Parathyroid adenoma (tissue), 2 donors: Measurements from ENCODE around the gene IDUA.
"Not testable (repeated sequence)": the region's sequence is repeated elsewhere in the genome, so short reads cannot be mapped to it uniquely, and the experiment has no call there.

Experiments used
- H2AFZ ChIP-seq: fragments of 300-600 bp; sonication (generic); one replicate; pipeline ENCODE4 v1.7.0; 2017; ENCODE audit warnings: antibody characterized with exemption, mild to moderate bottlenecking
- H3K27ac ChIP-seq: fragments of 300-600 bp; sonication (generic); one replicate; pipeline ENCODE4 v1.7.0; 2017
- H3K27me3 ChIP-seq: fragments of 300-600 bp; sonication (generic); one replicate; pipeline ENCODE4 v1.7.0; 2017; ENCODE audit warnings: low read length; ENCODE audit not compliant: control insufficient read depth, insufficient read depth
- H3K36me3 ChIP-seq: fragments of 300-600 bp; sonication (generic); one replicate; pipeline ENCODE4 v1.7.0; 2017; ENCODE audit warnings: low read length; ENCODE audit not compliant: control insufficient read depth, insufficient read depth
- H3K4me1 ChIP-seq: fragments of 300-600 bp; sonication (generic); one replicate; pipeline ENCODE4 v1.7.0; 2017; ENCODE audit warnings: control low read depth
- H3K4me2 ChIP-seq: fragments of 300-600 bp; sonication (generic); one replicate; pipeline ENCODE4 v1.7.0; 2017; ENCODE audit warnings: low read length
- H3K4me3 ChIP-seq: fragments of 300-600 bp; sonication (generic); one replicate; pipeline ENCODE4 v1.7.0; 2017; ENCODE audit warnings: low read depth, low read length
- H3K79me2 ChIP-seq: fragments of 300-600 bp; sonication (generic); one replicate; pipeline ENCODE4 v1.7.0; 2017; ENCODE audit warnings: control low read depth
- H3K9ac ChIP-seq: fragments of 300-600 bp; sonication (generic); one replicate; pipeline ENCODE4 v1.7.0; 2017; ENCODE audit warnings: mild to moderate bottlenecking
- H3K9me3 ChIP-seq: fragments of 300-600 bp; sonication (generic); one replicate; pipeline ENCODE4 v1.7.0; 2017; ENCODE audit warnings: low read length; ENCODE audit not compliant: control insufficient read depth
- CTCF ChIP-seq: fragments of 300-600 bp; sonication (generic); IDR thresholded peaks from one replicate; pipeline ENCODE4 v1.7.0; 2017; ENCODE audit warnings: antibody characterized with exemption, mild to moderate bottlenecking
- donor health status: primary hyperparathyroidism.

The IDUA gene

GRCh38 chr4:1044469-1045192 is 57.8 kb downstream of the IDUA start:
- Histone ChIP-seq H3K27ac (no peak overlapping the region), H3K4me1 (no peaks in the 10 kb centered on the region), H3K4me3 (no peak overlapping the region), H2AFZ (no peak overlapping the region), H3K36me3 (no peaks in the 10 kb centered on the region), H3K4me2 (no peak overlapping the region), H3K9ac (no peak overlapping the region), H3K79me2 (no peaks in the 10 kb centered on the region), H3K9me3 (no peaks in the 10 kb centered on the region), H3K27me3 (peaks cover 4% of the 10 kb centered on the region)
- TF ChIP-seq CTCF = no peak

GRCh38 chr4:1045193-1045594 is 58.4 kb downstream of the IDUA start:
- Histone ChIP-seq H3K27me3 (peaks cover 4% of the 10 kb centered on the region), H2AFZ (no peak overlapping the region), H3K79me2 (no peaks in the 10 kb centered on the region), H3K9ac (no peak overlapping the region), H3K9me3 (no peaks in the 10 kb centered on the region), H3K4me2 (no peak overlapping the region), H3K36me3 (no peaks in the 10 kb centered on the region), H3K27ac (no peak overlapping the region), H3K4me1 (no peaks in the 10 kb centered on the region), H3K4me3 (no peak overlapping the region)
- no peak for TF ChIP-seq CTCF

GRCh38 chr4:1045595-1046201 is 58.9 kb downstream of the IDUA start:
- Histone ChIP-seq H3K36me3 (no peaks in the 10 kb centered on the region), H3K79me2 (no peaks in the 10 kb centered on the region), H3K9me3 (no peaks in the 10 kb centered on the region), H3K4me1 (no peaks in the 10 kb centered on the region), H3K27ac (no peak overlapping the region), H3K4me3 (no peak overlapping the region), H3K4me2 (no peak overlapping the region), H2AFZ (no peak overlapping the region), H3K9ac (no peak overlapping the region), H3K27me3 (peaks cover 4% of the 10 kb centered on the region)
- TF ChIP-seq CTCF = no peak

GRCh38 chr4:1046581-1047011 is 59.8 kb downstream of the IDUA start:
- H3K4me3 ChIP-seq, H3K27me3 ChIP-seq, H3K9ac ChIP-seq, H3K4me1 ChIP-seq, H3K9me3 ChIP-seq, H3K36me3 ChIP-seq, H2AFZ ChIP-seq, H3K79me2 ChIP-seq, H3K27ac ChIP-seq: not testable (repeated sequence)
- H3K4me2 ChIP-seq = peak overlapping the region; percentile 55

GRCh38 chr4:1047106-1047975 is 60.5 kb downstream of the IDUA start:
- no peak for TF ChIP-seq CTCF
- H3K27ac ChIP-seq = no peak overlapping the region

More at GRCh38 chr4:1047106-1047975, 60.5 kb downstream of the IDUA start:
- Histone ChIP-seq H3K79me2 (no peaks in the 10 kb centered on the region), H3K4me2 (peak overlapping the region; percentile 55), H2AFZ (no peak overlapping the region), H3K4me1 (no peaks in the 10 kb centered on the region), H3K36me3 (no peaks in the 10 kb centered on the region), H3K4me3 (no peak overlapping the region), H3K9ac (no peak overlapping the region), H3K27me3 (peaks cover 4% of the 10 kb centered on the region), H3K9me3 (no peaks in the 10 kb centered on the region)
